T-cell (primary cell): Measurements from ENCODE around the gene NAA30. TPM values are rescaled to one million over a fixed set of nuclear protein-coding genes. Genes with fewer than 3 reads are reported as not detected.
A peak's percentile ranks its signal among the peaks of the same experiment; 100 is the strongest.

ENCODE experiments used
- ATAC-seq, 4 experiments: fragments of 200-7000 bp in 3 of 4; fragments of 150-1000 bp in 1 of 4; cut with Tn5 transposase; replicated peaks in 1 of 4; 1 replicate in 3 of 4; 2 replicates in 1 of 4; pipeline ENCODE4 v1.10.0; 2021; ENCODE audit warnings: moderate library complexity in 3 of 4, mild to moderate bottlenecking in 2 of 4, moderate number of reproducible peaks in 1 of 4
- CTCF ChIA-PET, 2 donors: fragments of 300-600 bp; sonication (Branson Sonifier 250); formaldehyde crosslinking; loops; one replicate each; lab custom pipeline; 2022; ENCODE audit warnings: antibody characterized with exemption in 2 of 2; lab: Charles Lee
- POLR2A ChIA-PET, 2 donors: fragments of 300-600 bp; sonication (Branson Sonifier 250); formaldehyde crosslinking; loops; one replicate each; lab custom pipeline; 2022; ENCODE audit warnings: antibody characterized with exemption in 2 of 2; lab: Charles Lee
- DNase-seq, 35 experiments: peaks; one replicate each; pipeline versions ENCODE4 v3.0.0 to v3.0.0-alpha.2; 2013 to 2023
- H3K27ac ChIP-seq: one replicate; pipeline ENCODE4 v1.5.1; 2013; ENCODE audit warnings: low read length
- H3K27me3 ChIP-seq, 2 experiments: replicated peaks in 1 of 2; 1 replicate in 1 of 2; 2 replicates in 1 of 2; pipeline versions ENCODE4 v1.6.1 to v1.7.0; 2013; ENCODE audit warnings: low read length in 1 of 2, mixed read lengths in 1 of 2; ENCODE audit not compliant: control insufficient read depth in 2 of 2, insufficient read depth in 2 of 2; ENCODE audit errors: extremely low read depth in 1 of 2
- H3K36me3 ChIP-seq, 2 donors: 1 replicate in 1 of 2; 2 replicates in 1 of 2; pipeline versions ENCODE4 v1.6.1 to v1.7.0; 2013; ENCODE audit warnings: low read length in 1 of 2; ENCODE audit not compliant: control insufficient read depth in 2 of 2, insufficient read depth in 1 of 2; ENCODE audit errors: extremely low read depth in 1 of 2
- H3K4me1 ChIP-seq, 2 experiments: 1 replicate in 1 of 2; 2 replicates in 1 of 2; pipeline versions ENCODE4 v1.6.1 to v1.7.0; 2013; ENCODE audit warnings: low read length in 2 of 2, mixed read lengths in 1 of 2; ENCODE audit not compliant: insufficient read depth in 2 of 2, control insufficient read depth in 1 of 2; ENCODE audit errors: extremely low read depth in 1 of 2
- H3K4me3 ChIP-seq, 2 donors: 1 replicate in 1 of 2; 2 replicates in 1 of 2; pipeline versions ENCODE4 v1.5.1 to v1.7.0; 2013; ENCODE audit warnings: mild to moderate bottlenecking in 2 of 2, low read length in 1 of 2, moderate library complexity in 1 of 2; ENCODE audit not compliant: control insufficient read depth in 1 of 2; ENCODE audit errors: extremely low read depth in 1 of 2
- H3K9me3 ChIP-seq: 2 replicates; pipeline ENCODE4 v1.7.0; 2013
- H3K27ac Mint-ChIP-seq, 2 donors: one replicate each; pipeline ENCODE4 v1.8.0; 2020 to 2021; ENCODE audit warnings: mild to moderate bottlenecking in 2 of 2, mixed read lengths in 2 of 2
- H3K27me3 Mint-ChIP-seq, 2 donors: one replicate each; pipeline ENCODE4 v1.8.0; 2021 to 2022; ENCODE audit warnings: mixed read lengths in 2 of 2
- H3K36me3 Mint-ChIP-seq: one replicate; pipeline ENCODE4 v1.8.0; 2021; ENCODE audit warnings: mixed read lengths
- H3K4me1 Mint-ChIP-seq, 3 donors: one replicate each; pipeline ENCODE4 v1.8.0; 2020 to 2022; ENCODE audit warnings: mixed read lengths in 3 of 3, mild to moderate bottlenecking in 1 of 3
- H3K4me3 Mint-ChIP-seq, 3 donors: one replicate each; pipeline ENCODE4 v1.8.0; 2020 to 2022; ENCODE audit warnings: mild to moderate bottlenecking in 3 of 3, mixed read lengths in 3 of 3, moderate library complexity in 3 of 3
- H3K9me3 Mint-ChIP-seq, 3 donors: one replicate each; pipeline ENCODE4 v1.8.0; 2020 to 2022; ENCODE audit warnings: mixed read lengths in 3 of 3
- WGBS: methylation state at CpG from one replicate; pipeline ENCODE4 v1.1.5; 2013; ENCODE audit warnings: missing lambda C conversion rate; ENCODE audit not compliant: insufficient coverage; 5-methylcytosine and 5-hydroxymethylcytosine counted together
- total RNA-seq, 35 experiments: library from RNA in 6 of 35; stranded (reverse) in 6 of 35; fragments of 120-200 nt in 1 of 35; gene quantifications; one replicate each; pipeline versions ENCODE4 v1.2.1 to v1.2.4 and lab custom pipeline; 2013 to 2026

The NAA30 gene
- total RNA-seq, 5 donors from 2014 or later (not counting 1 experiment from before 2014, with no cell fraction given) = 13.6 to 21.2 (median 16.2) TPM

DNA sequence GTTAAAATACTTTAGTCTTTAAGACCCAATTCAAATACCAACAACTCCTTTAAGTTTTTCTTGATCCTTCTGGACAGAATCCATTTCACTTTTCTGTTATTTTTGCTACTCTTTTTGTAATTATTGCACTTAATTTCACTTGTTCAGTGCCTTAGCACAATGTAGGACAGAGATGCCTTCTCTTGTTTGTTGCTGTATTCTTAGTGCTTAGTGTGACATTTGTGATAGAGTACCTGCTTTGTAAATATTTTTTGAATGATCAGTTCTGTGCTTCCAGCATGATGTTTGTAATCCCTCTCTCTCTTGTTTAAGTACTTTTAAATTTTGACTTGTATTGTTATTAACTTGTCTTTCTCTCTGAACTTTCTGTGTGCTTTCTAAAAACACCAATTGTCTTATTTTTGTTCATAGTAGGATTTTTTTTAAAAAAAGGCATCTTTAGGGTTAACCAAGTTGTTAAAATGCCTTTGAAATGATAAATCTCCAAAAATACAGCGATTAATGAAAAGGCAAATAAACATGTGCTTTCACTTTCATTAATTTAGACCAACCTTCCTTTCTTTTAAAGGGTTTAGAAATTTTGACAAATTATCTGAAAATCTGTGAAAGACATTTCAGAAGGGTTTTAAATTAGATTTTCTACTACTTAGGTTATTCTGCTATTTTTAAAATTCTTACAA, 11.9 kb downstream of the NAA30 start:
- no CpG with 5 or more reads among the region's 1 CpG for WGBS
- Mint-ChIP-seq H3K9me3 (no peaks in the 10 kb centered on the region), H3K4me3 (peak overlapping the region; percentile 23 to 62 (median 50)), H3K27me3 (no peaks in the 10 kb centered on the region), H3K27ac (peak overlapping the region in 1 of 2 donors; percentile 28), H3K36me3 (peaks cover 44% of the 10 kb centered on the region), H3K4me1 (peaks cover 45 to 47% (median 47%) of the 10 kb centered on the region in 3 donors)
- Histone ChIP-seq H3K4me3 (no peak overlapping the region), H3K27ac (no peak overlapping the region), H3K27me3 (no peaks in the 10 kb centered on the region), H3K9me3 (no peaks in the 10 kb centered on the region), H3K36me3 (peaks cover 2 to 29% of the 10 kb centered on the region in 2 donors), H3K4me1 (no peaks in the 10 kb centered on the region)
- ATAC-seq (no peak), DNase-seq (no peak)
- CTCF ChIA-PET = interaction anchor here in 1 of 2 donors (0.6 kb wide), 1 partner anchor 68 kb away, joined by 3 read pairs; no protein-coding TSS in a partner anchor
- POLR2A ChIA-PET = no interaction called here

DNA sequence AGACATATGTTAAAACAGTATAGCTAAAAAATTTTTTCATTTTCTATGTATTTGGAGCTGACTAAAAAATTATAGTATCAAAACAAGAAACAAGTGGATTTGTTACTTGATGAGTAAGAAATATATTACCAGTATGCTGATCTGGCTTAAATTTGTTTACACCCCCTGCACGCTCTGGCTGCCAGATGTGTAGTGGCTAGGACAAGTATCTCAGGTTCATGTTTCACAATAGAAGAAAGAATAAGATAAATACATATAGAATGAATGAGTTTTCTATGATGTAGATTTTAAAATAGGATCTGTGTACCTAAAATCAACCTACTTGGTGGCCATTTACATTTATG, 13.1 kb downstream of the NAA30 start:
- no peak for DNase-seq
- H3K4me1 Mint-ChIP-seq = peaks cover 54 to 55% (median 55%) of the 10 kb centered on the region in 3 donors
- Histone ChIP-seq H3K36me3 (peaks cover under 1 to 21% of the 10 kb centered on the region in 2 donors), H3K27me3 (no peaks in the 10 kb centered on the region), H3K4me3 (no peak overlapping the region), H3K9me3 (no peaks in the 10 kb centered on the region), H3K4me1 (no peaks in the 10 kb centered on the region), H3K27ac (no peak overlapping the region)
- H3K27ac Mint-ChIP-seq = no peak overlapping the region
- no peak for ATAC-seq
- no CpG with 5 or more reads among the region's 1 CpG for WGBS
- H3K4me3 Mint-ChIP-seq = no peak overlapping the region
- peaks cover 53% of the 10 kb centered on the region for H3K36me3 Mint-ChIP-seq
- no peaks in the 10 kb centered on the region for H3K9me3 Mint-ChIP-seq
- H3K27me3 Mint-ChIP-seq = no peaks in the 10 kb centered on the region
- ChIA-PET CTCF (no interaction called here), POLR2A (interaction anchor here (0.6 to 0.7 kb wide), 2 partner anchors 18 to 105 kb away, joined by 3 to 7 read pairs; no protein-coding TSS in a partner anchor)

DNA sequence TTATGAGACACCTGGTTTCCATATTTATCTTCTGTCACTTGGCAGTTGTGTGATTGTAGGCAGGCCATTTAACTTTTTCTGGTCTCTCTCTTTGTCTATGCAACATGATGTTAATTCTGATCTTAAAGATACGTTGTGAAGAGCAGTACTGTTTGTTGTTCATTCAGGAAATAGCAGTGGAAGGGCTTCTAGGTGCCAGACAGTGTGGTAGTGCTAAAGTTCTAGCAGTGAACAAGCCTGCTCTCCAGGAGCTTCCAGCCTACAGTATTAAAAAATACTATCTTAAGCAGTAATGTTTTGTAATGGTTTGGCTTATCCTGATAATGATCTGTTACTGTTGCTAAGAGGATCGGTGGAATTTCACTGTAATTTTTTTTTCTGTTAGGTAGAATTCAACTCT, 15.2 kb downstream of the NAA30 start:
- H3K4me3 Mint-ChIP-seq = no peak overlapping the region
- POLR2A ChIA-PET = no interaction called here
- peak overlapping the region in 1 of 2 donors; percentile 7 for H3K27ac Mint-ChIP-seq

DNA sequence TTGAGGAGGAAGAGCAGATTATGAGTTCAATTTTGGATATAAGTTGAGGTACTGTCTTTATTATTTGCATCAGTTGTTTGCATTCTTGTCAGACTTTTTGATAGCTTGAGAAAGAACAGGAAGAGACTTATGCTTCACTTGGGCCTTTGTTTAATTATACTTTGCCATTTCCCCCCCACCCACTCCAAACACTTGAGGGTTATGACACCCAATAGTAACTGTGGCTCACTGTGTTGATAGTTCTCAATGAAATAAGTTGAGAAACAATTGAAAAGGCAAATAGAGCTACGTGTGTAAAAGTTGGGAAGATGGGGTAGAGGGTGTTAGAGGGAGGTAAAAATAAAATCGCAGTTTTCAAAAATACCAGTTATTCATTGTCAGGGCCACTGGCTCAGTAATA, 17.7 kb downstream of the NAA30 start:
- CTCF ChIA-PET = no interaction called here
- peaks cover 40 to 44% (median 41%) of the 10 kb centered on the region in 3 donors for H3K4me1 Mint-ChIP-seq

More for the DNA sequence above, 15.2 kb downstream of the NAA30 start:
- Mint-ChIP-seq H3K27me3 (no peaks in the 10 kb centered on the region), H3K36me3 (peaks cover 53% of the 10 kb centered on the region), H3K4me1 (peaks cover 48 to 53% (median 48%) of the 10 kb centered on the region in 3 donors), H3K9me3 (no peaks in the 10 kb centered on the region)
- no peak for DNase-seq
- no peaks in the 10 kb centered on the region for H3K4me1 ChIP-seq
- H3K27me3 ChIP-seq = no peaks in the 10 kb centered on the region
- no peak overlapping the region for H3K27ac ChIP-seq
- ATAC-seq = no peak
- no CpG with 5 or more reads among the region's 2 CpGs for WGBS
- no peaks in the 10 kb centered on the region for H3K9me3 ChIP-seq
- CTCF ChIA-PET = interaction anchor here in 1 of 2 donors (0.6 kb wide), 1 partner anchor 772 kb away, joined by 3 read pairs; no protein-coding TSS in a partner anchor
- peaks cover 0 to 23% of the 10 kb centered on the region in 2 donors for H3K36me3 ChIP-seq
- no peak overlapping the region for H3K4me3 ChIP-seq

DNA sequence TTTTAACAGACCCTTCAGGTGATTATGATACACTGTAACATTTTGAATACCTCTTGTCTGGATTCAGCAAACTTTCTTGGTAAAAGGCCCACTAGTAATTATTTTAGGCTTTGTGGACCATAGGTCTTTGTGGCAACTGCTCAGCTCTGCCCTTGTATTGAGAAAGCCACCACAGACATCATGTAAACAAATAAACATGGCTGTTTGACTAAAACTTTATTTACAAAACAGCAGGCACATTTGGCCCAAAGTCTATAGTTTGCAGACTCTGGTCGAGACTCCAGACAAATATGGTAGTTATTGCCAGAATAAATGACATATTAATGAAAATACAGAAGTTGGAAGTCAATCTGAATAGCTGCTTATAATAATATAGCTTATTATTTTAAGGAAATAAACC, 18.2 kb downstream of the NAA30 start:
- Mint-ChIP-seq H3K36me3 (peaks cover 53% of the 10 kb centered on the region), H3K4me3 (no peak overlapping the region), H3K27me3 (no peaks in the 10 kb centered on the region), H3K4me1 (peaks cover 37 to 44% (median 38%) of the 10 kb centered on the region in 3 donors), H3K9me3 (no peaks in the 10 kb centered on the region), H3K27ac (no peak overlapping the region)
- ChIA-PET POLR2A (interaction anchor here in 1 of 2 donors (0.7 kb wide), 1 partner anchor 10 kb away, joined by 3 read pairs; no protein-coding TSS in a partner anchor), CTCF (no interaction called here)
- Histone ChIP-seq H3K27ac (no peak overlapping the region), H3K4me3 (no peak overlapping the region), H3K27me3 (no peaks in the 10 kb centered on the region), H3K9me3 (no peaks in the 10 kb centered on the region), H3K36me3 (peaks cover 0 to 16% of the 10 kb centered on the region in 2 donors), H3K4me1 (no peaks in the 10 kb centered on the region)
- ATAC-seq (no peak), DNase-seq (no peak)
- no CpG with 5 or more reads among the region's 1 CpG for WGBS

More for the DNA sequence above, 17.7 kb downstream of the NAA30 start:
- no peak for ATAC-seq
- no peaks in the 10 kb centered on the region for H3K27me3 ChIP-seq
- no peak overlapping the region for H3K4me3 Mint-ChIP-seq
- no peaks in the 10 kb centered on the region for H3K9me3 ChIP-seq
- H3K36me3 ChIP-seq = peaks cover 0 to 16% of the 10 kb centered on the region in 2 donors
- no peak overlapping the region for H3K4me3 ChIP-seq
- no peak overlapping the region for H3K27ac ChIP-seq
- WGBS = no CpG with 5 or more reads among the region's 2 CpGs
- POLR2A ChIA-PET = interaction anchor here in 1 of 2 donors (0.6 kb wide), 1 partner anchor 35 kb away, joined by 6 read pairs; no protein-coding TSS in a partner anchor
- H3K4me1 ChIP-seq = no peaks in the 10 kb centered on the region
- no peaks in the 10 kb centered on the region for H3K9me3 Mint-ChIP-seq
- H3K27ac Mint-ChIP-seq = no peak overlapping the region
- H3K36me3 Mint-ChIP-seq = peaks cover 53% of the 10 kb centered on the region
- no peaks in the 10 kb centered on the region for H3K27me3 Mint-ChIP-seq
- no peak for DNase-seq

DNA sequence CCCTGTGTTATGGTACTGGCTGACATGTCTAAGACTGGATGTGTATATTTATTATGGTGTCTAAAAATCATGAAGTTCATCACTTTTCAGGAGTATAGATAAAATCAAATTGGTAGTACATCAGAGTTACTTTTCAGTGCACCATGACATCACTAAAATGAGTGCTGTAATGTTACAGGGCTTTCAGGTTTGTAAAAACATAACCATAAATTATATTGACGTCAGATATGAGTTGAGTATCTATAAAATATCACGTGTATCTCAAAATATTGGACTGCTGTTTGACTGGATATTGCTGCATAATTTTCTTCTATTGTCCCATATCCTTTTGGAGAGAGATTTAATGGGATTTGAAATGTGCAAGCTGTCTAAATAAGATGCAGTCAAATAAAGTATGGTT, 22.0 kb downstream of the NAA30 start:
- no peaks in the 10 kb centered on the region for H3K27me3 Mint-ChIP-seq
- no peak overlapping the region for H3K27ac ChIP-seq
- no peak for ATAC-seq
- WGBS = 80% methylated on average over 1 of the region's 2 CpGs
- no peak overlapping the region for H3K27ac Mint-ChIP-seq
- no peaks in the 10 kb centered on the region for H3K9me3 Mint-ChIP-seq
- peaks cover 34% of the 10 kb centered on the region for H3K36me3 Mint-ChIP-seq
- H3K4me1 ChIP-seq = no peaks in the 10 kb centered on the region
- H3K9me3 ChIP-seq = no peaks in the 10 kb centered on the region
- H3K27me3 ChIP-seq = no peaks in the 10 kb centered on the region
- H3K36me3 ChIP-seq = peaks cover 0 to 6% of the 10 kb centered on the region in 2 donors
- DNase-seq = no peak
- no peak overlapping the region for H3K4me3 ChIP-seq
- H3K4me1 Mint-ChIP-seq = peaks cover 17 to 21% (median 21%) of the 10 kb centered on the region in 3 donors
- ChIA-PET CTCF (no interaction called here), POLR2A (no interaction called here)
- H3K4me3 Mint-ChIP-seq = no peak overlapping the region
